H9 (cell line): ENCODE measurements around the gene UBASH3A. TPM values are rescaled to one million over a fixed set of nuclear protein-coding genes. Genes with fewer than 3 reads are reported as not detected.

Source experiments
- DNase-seq: peaks from one replicate; pipeline ENCODE4 v3.0.0-alpha.2; 2017
- H2AFZ ChIP-seq: one replicate; pipeline ENCODE4 v1.6.1; 2013; ENCODE audit warnings: mild to moderate bottlenecking, low read length, control low read depth, moderate library complexity
- H2AK5ac ChIP-seq: 2 replicates; pipeline ENCODE4 v1.6.1; 2013; ENCODE audit warnings: low read length, control low read depth, mixed read lengths; ENCODE audit not compliant: insufficient read length
- H2BK120ac ChIP-seq: one replicate; pipeline ENCODE4 v1.6.1; 2013; ENCODE audit warnings: low read depth, mild to moderate bottlenecking, low read length, control low read depth, inconsistent platforms; ENCODE audit not compliant: poor library complexity, severe bottlenecking
- H2BK12ac ChIP-seq: 2 replicates; pipeline ENCODE4 v1.6.1; 2013; ENCODE audit warnings: low read length, control low read depth, mixed read lengths, low read depth; ENCODE audit not compliant: insufficient read length
- H2BK15ac ChIP-seq: 2 replicates; pipeline ENCODE4 v1.6.1; 2013; ENCODE audit warnings: low read depth, low read length, control low read depth
- H2BK20ac ChIP-seq: one replicate; pipeline ENCODE4 v1.6.1; 2013; ENCODE audit warnings: low read depth, mild to moderate bottlenecking, low read length, control low read depth, inconsistent platforms; ENCODE audit not compliant: poor library complexity, severe bottlenecking
- H2BK5ac ChIP-seq: 2 replicates; pipeline ENCODE4 v1.6.1; 2013; ENCODE audit warnings: low read length, control low read depth, mixed read lengths; ENCODE audit not compliant: insufficient read length
- H3K14ac ChIP-seq: 2 replicates; pipeline ENCODE4 v1.6.1; 2013; ENCODE audit warnings: low read length, control low read depth; ENCODE audit not compliant: insufficient read depth
- H3K18ac ChIP-seq: 2 replicates; pipeline ENCODE4 v1.6.1; 2013; ENCODE audit warnings: low read depth, mild to moderate bottlenecking, mixed read lengths, low read length, control low read depth; ENCODE audit not compliant: insufficient read length
- H3K23ac ChIP-seq: 2 replicates; pipeline ENCODE4 v1.6.1; 2013; ENCODE audit warnings: low read length, control low read depth, mixed read lengths, low read depth; ENCODE audit not compliant: insufficient read length
- H3K23me2 ChIP-seq: 2 replicates; pipeline ENCODE4 v1.6.1; 2013; ENCODE audit warnings: low read depth, mild to moderate bottlenecking, mixed read lengths, low read length, control low read depth; ENCODE audit not compliant: insufficient read length, poor library complexity, severe bottlenecking
- H3K27ac ChIP-seq: 2 replicates; pipeline ENCODE4 v1.5.1; 2013; ENCODE audit warnings: low read length, control low read depth, mixed read lengths, low read depth; ENCODE audit not compliant: insufficient read length
- H3K27me3 ChIP-seq: 2 replicates; pipeline ENCODE4 v1.6.1; 2013; ENCODE audit warnings: low read length, control low read depth, inconsistent platforms; ENCODE audit not compliant: insufficient read depth
- H3K4ac ChIP-seq: 2 replicates; pipeline ENCODE4 v1.6.1; 2013; ENCODE audit warnings: low read depth, mild to moderate bottlenecking, control low read depth, inconsistent platforms, low read length, moderate library complexity
- H3K4me1 ChIP-seq: 2 replicates; pipeline ENCODE4 v1.6.1; 2013; ENCODE audit warnings: low read length, control low read depth, inconsistent platforms; ENCODE audit not compliant: insufficient read depth
- H3K4me2 ChIP-seq: 2 replicates; pipeline ENCODE4 v1.6.1; 2013; ENCODE audit warnings: low read length, control low read depth, mixed read lengths; ENCODE audit not compliant: insufficient read length, insufficient read depth
- H3K56ac ChIP-seq: 2 replicates; pipeline ENCODE4 v1.6.1; 2013; ENCODE audit warnings: low read depth, mild to moderate bottlenecking, mixed read lengths, low read length, control low read depth; ENCODE audit not compliant: insufficient read length
- H3K79me1 ChIP-seq: 2 replicates; pipeline ENCODE4 v1.6.1; 2013; ENCODE audit warnings: low read depth, mild to moderate bottlenecking, moderate library complexity, low read length, control low read depth, inconsistent platforms; ENCODE audit not compliant: insufficient read depth, poor library complexity, severe bottlenecking
- H3K79me2 ChIP-seq: 2 replicates; pipeline ENCODE4 v1.6.1; 2013; ENCODE audit warnings: low read length, control low read depth, inconsistent platforms; ENCODE audit not compliant: insufficient read depth
- H3K9ac ChIP-seq: 2 replicates; pipeline ENCODE4 v1.6.1; 2013; ENCODE audit warnings: low read length, control low read depth, mixed read lengths; ENCODE audit not compliant: insufficient read length; ENCODE audit errors: extremely low read depth
- H3K9me3 ChIP-seq: one replicate; pipeline ENCODE4 v1.6.1; 2013; ENCODE audit warnings: low read depth, low read length, inconsistent platforms; ENCODE audit not compliant: control insufficient read depth
- H3T11ph ChIP-seq: one replicate; pipeline ENCODE4 v1.6.1; 2013; ENCODE audit warnings: mild to moderate bottlenecking, low read length, control low read depth, inconsistent platforms
- H4K20me1 ChIP-seq: one replicate; pipeline ENCODE4 v1.6.1; 2013; ENCODE audit not compliant: control insufficient read depth, insufficient read length, insufficient read depth
- H4K5ac ChIP-seq: 2 replicates; pipeline ENCODE4 v1.6.1; 2013; ENCODE audit warnings: low read depth, mild to moderate bottlenecking, mixed read lengths, low read length, control low read depth; ENCODE audit not compliant: insufficient read length
- H4K8ac ChIP-seq: replicated peaks from 2 replicates; pipeline ENCODE4 v1.6.1; 2013; ENCODE audit warnings: low read length, control low read depth, mixed read lengths, low read depth; ENCODE audit not compliant: insufficient read length
- H4K91ac ChIP-seq: 2 replicates; pipeline ENCODE4 v1.6.1; 2013; ENCODE audit warnings: low read depth, mild to moderate bottlenecking, moderate library complexity, mixed read lengths, low read length, control low read depth; ENCODE audit not compliant: insufficient read length
- H3K27ac Mint-ChIP-seq, 3 experiments: 2 replicates in 2 of 3; 3 replicates in 1 of 3; pipeline ENCODE4 v1.8.0; 2020 to 2021; ENCODE audit warnings: mixed read lengths in 3 of 3, mild to moderate bottlenecking in 1 of 3, moderate library complexity in 1 of 3
- H3K27me3 Mint-ChIP-seq: 2 replicates; pipeline ENCODE4 v1.8.0; 2021; ENCODE audit warnings: low read depth, mild to moderate bottlenecking, moderate library complexity, mixed read lengths
- H3K36me3 Mint-ChIP-seq, 3 experiments: 2 replicates in 2 of 3; 3 replicates in 1 of 3; pipeline ENCODE4 v1.8.0; 2020 to 2021; ENCODE audit warnings: low read depth in 3 of 3, mixed read lengths in 3 of 3; ENCODE audit not compliant: insufficient read depth in 1 of 3
- H3K4me1 Mint-ChIP-seq, 2 experiments: 2 replicates each; pipeline ENCODE4 v1.8.0; 2020; ENCODE audit warnings: mixed read lengths in 2 of 2
- H3K4me3 Mint-ChIP-seq, 2 experiments: 2 replicates in 1 of 2; 3 replicates in 1 of 2; pipeline ENCODE4 v1.8.0; 2020 to 2021; ENCODE audit warnings: mild to moderate bottlenecking in 2 of 2, mixed read lengths in 2 of 2, moderate library complexity in 1 of 2
- H3K9me3 Mint-ChIP-seq, 2 experiments: 2 replicates in 1 of 2; 3 replicates in 1 of 2; pipeline ENCODE4 v1.8.0; 2020; ENCODE audit warnings: mild to moderate bottlenecking in 2 of 2, mixed read lengths in 2 of 2, moderate library complexity in 1 of 2
- CTCF ChIP-seq: fragments of 200-600 bp; sonication (generic); conservative IDR thresholded peaks from 3 replicates; pipeline ENCODE4 v1.8.0; 2021; ENCODE audit warnings: antibody characterized with exemption, mild to moderate bottlenecking
- WGBS: extraction: QIAGEN DNeasy Blood & Tissue Kit; methylation state at CpG from one replicate; pipeline ENCODE4 v1.1.7; 2013; ENCODE audit warnings: missing lambda C conversion rate, low lambda C conversion rate, mixed read lengths; ENCODE audit not compliant: insufficient read length; ENCODE audit errors: extremely low coverage; 5-methylcytosine and 5-hydroxymethylcytosine counted together
- total RNA-seq: library from RNA; stranded (reverse); gene quantifications from 2 replicates; pipeline ENCODE4 v1.2.1, GENCODE V29; 2021

The UBASH3A gene
- total RNA-seq, 1 experiment from 2014 or later = not detected

GRCh38 chr21:42381347-42381984 lies 22.2 kb upstream of the UBASH3A start:
- H3K4me1 ChIP-seq = no peaks in the 10 kb centered on the region
- no peak overlapping the region for H3K9ac ChIP-seq
- H3K9me3 Mint-ChIP-seq = peaks cover 6 to 12% of the 10 kb centered on the region in 2 experiments
- H3K9me3 ChIP-seq = no peaks in the 10 kb centered on the region
- H4K20me1 ChIP-seq = peaks cover 2% of the 10 kb centered on the region
- no peaks in the 10 kb centered on the region for H3K27me3 ChIP-seq
- peak; percentile 79 for TF ChIP-seq CTCF
- no peak overlapping the region for H4K5ac ChIP-seq
- H3K4ac ChIP-seq = no peak overlapping the region
- no peak overlapping the region for H2BK20ac ChIP-seq
- no peak overlapping the region for H3K4me2 ChIP-seq
- DNase-seq = peak; percentile 76
- no peak overlapping the region for H3K56ac ChIP-seq
- peaks cover 12% of the 10 kb centered on the region for H3K27me3 Mint-ChIP-seq
- H2AK5ac ChIP-seq = no peak overlapping the region
- no peak overlapping the region for H2BK5ac ChIP-seq
- no peak overlapping the region for H3K14ac ChIP-seq
- H3K79me2 ChIP-seq = no peaks in the 10 kb centered on the region
- H4K8ac ChIP-seq = no peak overlapping the region
- no peak overlapping the region for H2AFZ ChIP-seq
- no CpG with 5 or more reads among the region's 1 CpG for WGBS
- peaks cover 4% of the 10 kb centered on the region in 2 experiments for H3K4me1 Mint-ChIP-seq
- H2BK120ac ChIP-seq = no peak overlapping the region
- H4K91ac ChIP-seq = no peak overlapping the region
- no peak overlapping the region for H3K23ac ChIP-seq
- no peak overlapping the region for H3K18ac ChIP-seq
- no peak overlapping the region; a peak in 1 of 5 replicates for H3K4me3 Mint-ChIP-seq
- no peaks in the 10 kb centered on the region for H3K23me2 ChIP-seq
- no peaks in the 10 kb centered on the region for H3K79me1 ChIP-seq
- H2BK12ac ChIP-seq = no peak overlapping the region
- no peak overlapping the region for H3K27ac ChIP-seq
- no peak overlapping the region for H2BK15ac ChIP-seq
- H3K36me3 Mint-ChIP-seq = peaks cover 0 to 9% (median 0%) of the 10 kb centered on the region in 3 experiments; a peak in 2 of 7 replicates
- H3K27ac Mint-ChIP-seq = no peak overlapping the region
- H3T11ph ChIP-seq = no peak overlapping the region
